ENCODE measurements around the gene ZCCHC14. TPM values are rescaled to one million over a fixed set of nuclear protein-coding genes. Genes with fewer than 3 reads are reported as not detected.
"Not testable (repeated sequence)": the region's sequence is repeated elsewhere in the genome, so short reads cannot be mapped to it uniquely, and the experiment has no call there.

The ZCCHC14 gene
- total RNA-seq, 2 experiments from 2014 or later, result 5.5 to 5.7 TPM

DNA sequence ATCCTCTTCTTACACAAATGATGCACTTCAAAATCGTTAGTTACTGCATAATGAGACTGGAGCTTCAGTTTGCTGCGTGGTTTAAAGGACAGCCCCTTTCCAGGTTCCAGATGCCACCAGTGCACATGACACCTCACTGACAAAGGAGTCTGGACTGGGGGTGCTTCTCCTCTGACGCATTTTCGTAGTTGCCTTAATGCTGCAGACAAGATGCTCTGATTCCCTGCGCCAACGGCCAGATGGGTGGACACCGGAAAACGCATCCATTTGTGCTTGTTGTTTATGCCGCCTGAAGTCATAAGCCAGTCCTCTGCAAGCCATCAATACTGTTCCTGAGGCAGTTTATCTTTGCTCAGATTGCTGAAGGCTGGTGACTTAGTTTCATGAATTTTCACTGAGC lies 125.3 kb downstream of the ZCCHC14 start:
- Mint-ChIP-seq H3K4me3 (no peak overlapping the region), H3K27ac (peak overlapping the region; percentile 74), H3K9me3 (no peaks in the 10 kb centered on the region), H3K4me1 (peaks cover 56% of the 10 kb centered on the region), H3K36me3 (peaks cover 12% of the 10 kb centered on the region), H3K27me3 (no peaks in the 10 kb centered on the region)
- DNase-seq, result no peak

DNA sequence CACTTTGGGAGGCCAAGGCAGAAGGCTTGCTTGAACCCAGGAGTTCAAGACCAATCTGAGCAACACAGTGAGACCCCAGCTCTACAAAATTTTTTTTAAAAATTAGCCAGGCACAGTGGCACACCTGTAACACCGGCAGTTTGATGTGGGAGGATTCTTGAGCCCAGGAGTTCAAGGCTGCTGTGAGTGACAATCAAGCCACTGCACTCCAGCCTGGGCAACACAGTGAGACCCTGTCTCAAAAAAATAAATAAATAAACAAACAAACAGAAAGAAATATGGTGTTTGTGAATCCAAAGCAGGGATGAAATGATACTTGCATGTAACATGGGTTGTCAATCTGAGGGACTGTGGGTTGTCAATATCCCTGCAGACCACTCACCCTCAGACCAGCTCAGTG lies 125.9 kb downstream of the ZCCHC14 start:
- no peaks in the 10 kb centered on the region for H3K27me3 Mint-ChIP-seq
- no peak for DNase-seq
- no peak overlapping the region for H3K27ac Mint-ChIP-seq
- H3K4me1 Mint-ChIP-seq, result peaks cover 50% of the 10 kb centered on the region
- peaks cover 12% of the 10 kb centered on the region for H3K36me3 Mint-ChIP-seq
- no peak overlapping the region for H3K4me3 Mint-ChIP-seq
- H3K9me3 Mint-ChIP-seq, result no peaks in the 10 kb centered on the region

DNA sequence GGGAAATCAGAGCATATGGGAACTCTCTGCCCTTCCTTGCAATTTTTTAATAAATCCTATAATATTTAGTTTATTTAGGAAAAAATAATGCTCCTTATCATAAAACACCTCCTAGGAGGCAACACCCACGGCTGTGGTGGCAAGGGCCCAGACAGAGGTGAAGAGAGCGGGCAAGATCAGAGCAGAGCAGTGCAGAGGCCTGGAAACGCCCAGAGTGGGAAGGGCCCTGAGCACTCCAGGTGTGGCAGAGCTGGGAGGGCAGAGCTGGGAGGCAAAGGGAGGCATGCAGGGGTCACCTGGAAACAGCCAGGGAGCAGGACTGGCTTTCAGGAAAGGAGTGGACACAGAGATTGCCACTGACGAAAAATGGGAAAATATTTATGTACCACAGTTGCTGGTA lies 126.5 kb downstream of the ZCCHC14 start:
- peaks cover 44% of the 10 kb centered on the region for H3K4me1 Mint-ChIP-seq
- H3K36me3 Mint-ChIP-seq, result peaks cover 12% of the 10 kb centered on the region
- no peak overlapping the region for H3K27ac Mint-ChIP-seq

DNA sequence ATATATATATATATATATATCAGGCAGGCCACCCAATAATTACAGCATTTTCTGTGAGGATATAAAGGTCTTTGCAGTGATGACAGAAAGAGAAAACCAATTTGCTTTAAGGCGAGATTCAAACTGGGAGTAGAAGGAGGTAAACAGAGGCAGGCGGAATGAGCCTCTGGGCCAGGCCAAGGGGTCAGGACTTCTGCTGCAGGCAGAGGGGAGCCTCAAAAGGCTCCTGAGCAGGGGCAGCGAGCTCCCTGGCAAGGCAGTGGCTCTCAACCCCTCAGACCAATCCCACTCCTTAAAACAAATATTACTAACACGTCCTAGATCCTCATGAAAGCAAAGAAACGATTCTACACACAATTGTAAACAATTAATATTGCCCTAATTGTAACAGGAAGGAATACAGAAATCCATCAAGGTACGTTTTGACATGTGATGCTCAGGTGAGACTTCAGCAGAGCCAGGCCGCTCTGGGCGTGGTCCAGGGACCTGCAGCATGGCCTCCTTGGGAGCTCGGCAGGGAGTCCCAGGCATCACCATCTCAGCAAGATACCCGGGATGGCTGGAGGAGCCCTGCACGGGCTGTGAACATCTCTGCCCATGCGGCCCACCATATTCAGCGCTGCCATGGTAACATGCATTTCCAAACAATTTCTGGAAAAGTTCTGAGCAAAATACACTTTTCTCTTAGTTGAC lies 127.7 kb downstream of the ZCCHC14 start:
- Mint-ChIP-seq H3K4me3 (no peak overlapping the region), H3K27me3 (no peaks in the 10 kb centered on the region), H3K27ac (no peak overlapping the region), H3K36me3 (peaks cover 14% of the 10 kb centered on the region), H3K9me3 (no peaks in the 10 kb centered on the region), H3K4me1 (peaks cover 44% of the 10 kb centered on the region)
- no peak for DNase-seq

More for the DNA sequence above, 126.5 kb downstream of the ZCCHC14 start:
- no peaks in the 10 kb centered on the region for H3K27me3 Mint-ChIP-seq
- H3K4me3 Mint-ChIP-seq, result no peak overlapping the region
- no peaks in the 10 kb centered on the region for H3K9me3 Mint-ChIP-seq
- no peak for DNase-seq

DNA sequence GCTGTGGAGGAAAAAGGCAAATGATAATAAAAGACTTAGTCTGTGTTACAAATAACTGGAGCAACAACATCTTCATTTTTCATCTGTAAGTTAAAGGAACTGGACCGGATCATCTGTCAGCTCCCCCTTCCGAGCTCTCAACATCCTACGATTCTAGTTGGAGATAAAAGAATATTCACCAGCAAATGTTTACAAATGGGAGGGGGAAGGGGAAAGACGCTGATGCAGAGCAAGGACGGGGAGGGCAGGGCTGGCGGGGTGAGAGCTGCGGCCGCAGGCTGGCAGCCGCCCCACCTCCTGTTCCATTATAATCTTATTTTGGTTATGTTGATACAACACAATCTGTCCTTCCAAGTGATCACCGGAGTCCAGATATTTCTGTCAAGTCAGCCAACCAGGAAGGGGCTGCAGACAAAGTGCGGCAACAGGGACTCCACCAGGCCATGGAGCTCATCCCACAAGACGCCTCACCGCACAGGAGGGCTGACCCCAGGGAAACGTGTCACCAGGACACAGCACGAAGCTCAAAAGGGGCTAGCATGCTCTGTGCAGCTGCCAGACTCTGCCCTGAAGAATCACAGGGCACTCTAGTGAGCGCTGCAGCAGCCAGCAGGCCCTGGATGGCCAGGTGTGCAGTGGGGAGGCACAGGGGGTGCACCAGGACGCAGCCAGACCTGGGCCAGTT lies 128.9 kb downstream of the ZCCHC14 start:
- H3K4me1 Mint-ChIP-seq, result peaks cover 39% of the 10 kb centered on the region
- DNase-seq, result no peak
- peaks cover 17% of the 10 kb centered on the region for H3K36me3 Mint-ChIP-seq
- H3K4me3 Mint-ChIP-seq, result no peak overlapping the region
- H3K27me3 Mint-ChIP-seq, result no peaks in the 10 kb centered on the region
- H3K27ac Mint-ChIP-seq, result peak overlapping the region; percentile 16
- H3K9me3 Mint-ChIP-seq, result no peaks in the 10 kb centered on the region

DNA sequence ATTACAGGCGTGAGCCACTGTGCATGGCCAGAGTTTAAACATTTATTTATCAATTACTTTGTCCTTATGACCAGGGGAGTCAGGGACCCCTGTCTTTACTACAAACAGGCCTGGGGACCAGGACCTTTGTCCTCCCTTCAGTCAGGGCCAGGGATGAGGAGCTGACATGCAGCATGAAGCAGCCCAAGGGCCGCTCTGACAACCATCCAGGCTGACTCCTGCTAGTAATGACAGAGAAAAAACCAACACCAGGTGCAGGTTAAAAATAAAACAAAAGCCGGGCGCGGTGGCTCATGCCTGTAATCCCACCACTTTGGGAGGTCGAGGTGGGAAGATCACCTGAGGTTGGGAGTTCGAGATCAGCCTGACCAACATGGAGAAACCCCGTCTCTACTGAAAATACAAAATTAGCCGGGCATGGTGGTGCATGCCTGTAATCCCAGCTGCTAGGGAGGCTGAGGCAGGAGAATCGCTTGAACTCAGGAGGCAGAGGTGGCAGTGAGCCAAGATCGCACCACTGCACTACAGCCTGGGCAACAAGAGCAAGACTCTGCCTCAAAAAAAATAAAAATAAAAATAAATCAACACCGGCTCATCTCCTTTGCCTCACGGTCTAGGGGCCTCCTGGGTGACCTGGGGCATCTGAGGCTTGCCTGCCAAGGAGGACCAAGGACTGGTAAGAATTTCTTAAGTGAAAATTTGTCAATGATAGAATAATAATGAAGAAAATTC lies 129.8 kb downstream of the ZCCHC14 start:
- H3K9me3 Mint-ChIP-seq, H3K27me3 Mint-ChIP-seq, H3K4me3 Mint-ChIP-seq, DNase-seq, H3K27ac Mint-ChIP-seq: not testable (repeated sequence)
- Mint-ChIP-seq H3K36me3 (peaks cover 19% of the 10 kb centered on the region), H3K4me1 (peaks cover 30% of the 10 kb centered on the region)

DNA sequence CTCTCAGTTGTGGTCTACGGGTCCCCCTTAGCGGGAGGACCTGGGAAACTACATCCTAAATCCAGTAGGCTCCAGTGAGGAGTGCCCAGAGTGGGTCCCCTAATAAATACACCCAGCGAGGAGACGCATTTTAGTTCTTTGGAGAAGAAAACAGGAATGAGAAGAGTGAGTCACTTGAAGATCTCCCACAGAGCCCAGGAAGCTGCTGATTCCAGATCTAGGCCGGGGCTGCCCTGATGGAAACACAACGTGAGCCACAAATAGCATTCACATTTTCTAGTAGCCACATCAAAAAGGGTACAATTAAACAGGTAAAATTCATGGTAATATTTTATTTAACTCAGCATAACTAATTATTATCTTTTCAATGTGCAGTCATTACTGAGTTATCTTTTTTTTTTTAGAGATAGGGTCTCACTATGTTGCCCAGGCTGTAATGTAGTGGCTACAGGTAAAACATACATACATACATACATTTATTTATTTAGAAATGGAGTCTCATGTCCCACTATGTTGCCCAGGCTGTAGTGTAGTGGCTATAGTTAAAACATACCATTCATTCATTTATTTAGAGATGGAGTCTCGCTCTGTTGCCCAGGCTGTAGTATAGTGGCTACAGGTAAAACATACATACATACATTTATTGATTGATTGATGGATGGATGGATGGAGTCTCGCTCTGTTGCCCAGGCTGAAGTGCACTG lies 130.8 kb downstream of the ZCCHC14 start:
- Mint-ChIP-seq H3K36me3 (peaks cover 15% of the 10 kb centered on the region), H3K27me3 (no peaks in the 10 kb centered on the region)

DNA sequence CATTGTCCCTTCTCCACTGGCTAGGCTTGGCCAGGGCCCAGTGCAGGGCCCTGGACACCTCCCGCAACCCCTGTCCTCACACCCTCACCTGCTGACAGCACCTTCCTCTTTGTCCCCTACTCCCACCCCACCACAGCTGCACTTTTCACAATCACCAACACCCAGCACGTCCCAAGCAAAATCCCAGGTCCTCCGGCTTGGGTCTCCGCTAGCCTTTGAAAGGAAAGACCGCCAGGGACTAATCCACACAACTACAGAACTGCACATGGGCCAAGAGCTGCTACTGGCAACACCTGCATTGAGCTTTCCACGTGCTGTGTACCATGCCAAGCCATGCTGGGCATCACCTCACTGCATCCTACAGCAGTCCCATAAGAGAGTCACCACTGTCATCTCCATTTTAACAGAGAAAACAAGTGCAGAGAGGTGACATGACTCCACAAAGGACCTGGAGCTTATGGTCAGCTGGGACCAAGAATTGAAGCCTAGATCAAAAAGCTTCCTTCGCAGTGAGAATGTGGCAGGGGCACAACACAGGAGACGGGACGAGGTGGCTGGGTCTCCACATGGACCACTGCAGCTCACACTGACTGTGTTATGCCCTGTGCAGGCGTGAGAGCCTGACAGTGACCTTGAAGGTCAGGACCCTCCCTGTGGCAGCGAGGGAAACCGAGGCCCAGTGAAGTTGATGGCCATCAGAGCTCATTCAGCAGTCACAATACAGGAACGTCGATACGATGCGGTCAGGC lies 131.8 kb downstream of the ZCCHC14 start:
- Mint-ChIP-seq H3K27me3 (no peaks in the 10 kb centered on the region), H3K4me3 (no peak overlapping the region), H3K36me3 (peaks cover 11% of the 10 kb centered on the region), H3K27ac (no peak overlapping the region), H3K9me3 (no peaks in the 10 kb centered on the region), H3K4me1 (peaks cover 21% of the 10 kb centered on the region)
- DNase-seq, result no peak

More for the DNA sequence above, 130.8 kb downstream of the ZCCHC14 start:
- peaks cover 22% of the 10 kb centered on the region for H3K4me1 Mint-ChIP-seq
- no peak for DNase-seq
- no peak overlapping the region for H3K4me3 Mint-ChIP-seq
- no peak overlapping the region for H3K27ac Mint-ChIP-seq
- no peaks in the 10 kb centered on the region for H3K9me3 Mint-ChIP-seq

DNA sequence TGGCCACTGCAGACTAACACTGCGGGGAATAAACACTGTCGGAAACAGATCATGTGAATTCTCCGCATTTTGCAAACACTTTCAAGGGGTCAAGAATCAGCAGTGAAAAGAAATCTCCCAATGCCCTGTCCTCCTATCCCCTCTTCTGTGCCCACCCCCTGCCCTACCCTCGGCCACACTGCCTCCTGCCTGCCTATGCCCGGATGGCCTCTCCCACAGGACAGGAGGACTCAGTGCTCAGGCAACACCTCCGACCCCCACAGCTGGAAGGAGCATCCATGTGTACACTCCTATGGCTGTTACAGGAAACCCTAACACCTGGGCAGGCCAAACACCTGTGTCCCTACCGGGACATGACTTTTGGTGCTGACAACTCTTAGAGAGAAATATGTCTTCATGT lies 133.7 kb downstream of the ZCCHC14 start:
- Mint-ChIP-seq H3K4me1 (peaks cover 10% of the 10 kb centered on the region), H3K36me3 (peaks cover 11% of the 10 kb centered on the region), H3K9me3 (no peaks in the 10 kb centered on the region), H3K27me3 (no peaks in the 10 kb centered on the region), H3K4me3 (no peak overlapping the region), H3K27ac (no peak overlapping the region)
- no peak for DNase-seq

DNA sequence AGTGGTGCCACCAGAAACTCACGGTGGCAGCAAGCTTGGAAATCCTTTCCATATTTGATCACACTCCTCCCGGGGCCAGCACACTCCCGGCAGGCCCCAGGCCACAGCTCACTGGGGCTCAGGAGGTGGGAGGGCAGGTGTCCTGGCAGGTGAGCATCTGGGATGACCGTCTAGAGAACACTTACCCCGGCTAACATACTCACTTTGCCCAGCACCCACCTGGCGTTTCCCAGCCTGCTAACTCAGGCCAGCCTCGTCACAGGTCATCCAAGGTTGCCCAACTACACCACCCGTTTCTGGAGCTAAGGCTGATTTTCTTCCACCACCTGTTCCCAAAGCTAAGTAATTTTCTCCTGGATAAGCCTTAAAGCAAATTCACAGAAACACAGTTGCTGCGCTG lies 134.1 kb downstream of the ZCCHC14 start:
- Mint-ChIP-seq H3K27ac (no peak overlapping the region), H3K27me3 (no peaks in the 10 kb centered on the region), H3K36me3 (peaks cover 11% of the 10 kb centered on the region), H3K4me1 (peaks cover 9% of the 10 kb centered on the region), H3K4me3 (no peak overlapping the region), H3K9me3 (no peaks in the 10 kb centered on the region)
- no peak for DNase-seq

DNA sequence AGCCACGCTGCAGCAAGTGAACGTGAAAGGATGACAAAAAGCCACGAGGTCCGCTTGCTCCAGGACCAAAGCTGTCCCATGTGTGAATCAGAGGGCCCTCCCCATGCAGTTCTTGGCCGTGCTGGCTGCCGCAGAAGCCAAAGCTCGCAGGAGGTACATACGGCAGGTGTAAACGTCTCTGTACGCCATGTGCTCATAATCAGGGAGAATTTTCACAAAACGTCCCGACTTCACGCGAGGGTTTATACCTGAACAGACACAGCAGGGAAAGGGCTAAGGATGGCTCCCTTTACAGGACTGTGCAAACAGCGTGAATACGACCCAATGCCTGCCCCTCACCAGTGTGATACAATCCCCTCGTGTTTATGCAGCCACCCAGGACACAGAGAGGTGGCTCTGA lies 134.6 kb downstream of the ZCCHC14 start:
- Mint-ChIP-seq H3K27me3 (no peaks in the 10 kb centered on the region), H3K4me3 (no peak overlapping the region), H3K9me3 (no peaks in the 10 kb centered on the region), H3K27ac (no peak overlapping the region), H3K36me3 (peaks cover 8% of the 10 kb centered on the region), H3K4me1 (peaks cover 5% of the 10 kb centered on the region)
- no peak for DNase-seq

DNA sequence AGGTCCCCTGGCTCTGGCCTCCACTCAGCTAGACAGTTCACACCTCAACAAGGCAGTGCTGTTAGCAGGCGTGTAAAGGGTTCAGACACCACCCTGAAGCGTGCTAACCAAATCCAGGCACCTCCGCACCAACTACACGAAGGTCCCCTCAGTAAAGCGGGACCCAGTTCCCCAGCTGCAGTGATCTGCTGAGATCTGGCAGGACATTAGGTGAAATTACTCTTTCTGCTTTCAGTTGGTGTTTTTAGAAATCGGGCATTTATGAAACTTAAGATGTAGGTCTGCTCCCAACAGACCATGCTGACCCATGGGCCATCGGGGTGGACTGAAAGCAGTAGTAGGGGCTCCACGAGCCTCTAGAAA lies 136.4 kb downstream of the ZCCHC14 start:
- no peaks in the 10 kb centered on the region for H3K27me3 Mint-ChIP-seq
- no peak overlapping the region for H3K4me3 Mint-ChIP-seq
- DNase-seq, result no peak
- H3K36me3 Mint-ChIP-seq, result peaks cover 8% of the 10 kb centered on the region
- no peaks in the 10 kb centered on the region for H3K9me3 Mint-ChIP-seq
- no peak overlapping the region for H3K27ac Mint-ChIP-seq
- H3K4me1 Mint-ChIP-seq, result peaks cover 5% of the 10 kb centered on the region
